NT2/D1 (cell line): ENCODE data around the gene UBAP1.
"Not testable (repeated sequence)": the region's sequence is repeated elsewhere in the genome, so short reads cannot be mapped to it uniquely, and the experiment has no call there.

ENCODE experiments used
- DNase-seq: peaks from one replicate; pipeline ENCODE4 v3.0.0-alpha.2; 2011; ENCODE audit warnings: low read depth, low spot score
- H3K27me3 ChIP-seq: 2 replicates; pipeline ENCODE4 v1.6.0; 2011; ENCODE audit warnings: mild to moderate bottlenecking; ENCODE audit not compliant: insufficient read length, insufficient read depth
- H3K36me3 ChIP-seq: 2 replicates; pipeline ENCODE4 v1.6.1; 2011; ENCODE audit warnings: mild to moderate bottlenecking, low read length, mixed read lengths; ENCODE audit not compliant: insufficient read depth, insufficient read length
- H3K4me1 ChIP-seq: 2 replicates; pipeline ENCODE4 v1.5.1; 2011; ENCODE audit not compliant: insufficient read depth, insufficient read length
- H3K4me3 ChIP-seq: 2 replicates; pipeline ENCODE4 v1.5.1; 2011; ENCODE audit warnings: low read depth; ENCODE audit not compliant: insufficient read length
- H3K9ac ChIP-seq: 2 replicates; pipeline ENCODE4 v1.6.0; 2011; ENCODE audit warnings: low read depth; ENCODE audit not compliant: insufficient read length
- H3K9me3 ChIP-seq: 2 replicates; pipeline ENCODE4 v1.5.1; 2011; ENCODE audit warnings: mild to moderate bottlenecking, low read length; ENCODE audit not compliant: insufficient read depth
- SUZ12 ChIP-seq: IDR thresholded peaks from 2 replicates; pipeline ENCODE4 v1.6.1; 2011; ENCODE audit not compliant: insufficient read length, insufficient read depth; ENCODE audit errors: extremely low read depth
- YY1 ChIP-seq: IDR thresholded peaks from 2 replicates; pipeline ENCODE4 v1.6.1; 2011; ENCODE audit not compliant: insufficient read length, insufficient read depth
- ZNF274 ChIP-seq: IDR thresholded peaks from 2 replicates; pipeline ENCODE4 v1.6.1; 2011; ENCODE audit warnings: mild to moderate bottlenecking, low read depth, low read length

Gene UBAP1

GRCh38 chr9:34185778-34186551, 7.1 kb downstream of the UBAP1 start:
- Histone ChIP-seq H3K4me1 (peaks cover under 1% of the 10 kb centered on the region), H3K27me3 (no peaks in the 10 kb centered on the region), H3K9me3 (no peaks in the 10 kb centered on the region), H3K9ac (no peak overlapping the region), H3K4me3 (no peak overlapping the region), H3K36me3 (peaks cover 16% of the 10 kb centered on the region)
- TF ChIP-seq SUZ12 (no peak), ZNF274 (no peak), YY1 (no peak)
- DNase-seq, result no peak

GRCh38 chr9:34187891-34188240, 9.0 kb downstream of the UBAP1 start:
- no peak for DNase-seq
- peaks cover 14% of the 10 kb centered on the region for H3K36me3 ChIP-seq
- no peak overlapping the region for H3K9ac ChIP-seq
- H3K27me3 ChIP-seq, result no peaks in the 10 kb centered on the region
- no peaks in the 10 kb centered on the region for H3K9me3 ChIP-seq
- H3K4me1 ChIP-seq, result peaks cover 6% of the 10 kb centered on the region
- no peak overlapping the region for H3K4me3 ChIP-seq
- TF ChIP-seq SUZ12 (no peak), ZNF274 (no peak), YY1 (no peak)

DNA sequence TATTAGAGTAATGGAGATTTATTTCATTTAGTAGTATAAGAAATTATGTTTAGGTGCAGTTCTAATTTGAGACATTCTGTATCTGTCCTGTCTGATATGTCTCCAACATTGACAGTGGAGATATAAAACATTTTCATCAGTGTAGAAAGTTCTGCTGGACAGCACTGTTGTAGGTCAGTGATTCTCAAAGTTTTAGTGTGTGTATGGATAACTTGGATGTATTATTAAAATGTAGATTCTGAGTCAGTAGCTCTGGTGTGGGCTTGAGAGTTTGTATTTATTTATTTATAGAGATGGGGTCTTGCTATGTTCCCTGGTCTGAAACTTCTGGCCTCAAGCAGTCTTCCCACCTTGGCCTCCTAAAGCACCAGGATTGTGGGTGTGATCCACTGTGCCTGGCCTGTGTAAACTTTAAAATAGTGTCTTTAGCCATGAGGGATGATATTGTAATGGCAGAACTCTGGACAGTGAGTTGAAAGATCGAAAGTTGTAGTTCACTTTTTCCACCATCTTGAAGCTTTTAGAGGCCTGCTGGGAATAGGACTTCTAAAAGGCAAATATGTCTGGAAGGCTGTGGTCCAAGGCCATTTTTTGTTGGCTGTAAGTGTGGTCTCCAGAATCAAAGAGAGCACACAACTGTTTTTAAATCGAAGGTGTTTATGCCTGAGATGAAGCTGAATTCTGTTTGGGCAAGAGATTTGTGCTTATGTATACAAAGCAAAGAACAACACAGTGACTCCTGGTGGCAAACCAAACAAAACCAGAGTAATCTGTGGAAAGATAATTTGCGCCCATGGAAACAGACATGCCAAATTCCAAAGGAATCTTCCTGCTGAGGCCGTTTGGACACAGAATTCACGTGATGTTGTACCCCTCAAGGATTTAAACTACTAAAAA, 12.4 kb downstream of the UBAP1 start:
- Histone ChIP-seq H3K4me1 (peaks cover 6% of the 10 kb centered on the region), H3K9ac (no peak overlapping the region), H3K9me3 (no peaks in the 10 kb centered on the region), H3K36me3 (peaks cover 3% of the 10 kb centered on the region), H3K27me3 (no peaks in the 10 kb centered on the region), H3K4me3 (no peak overlapping the region)
- no peak for DNase-seq
- no peak for TF ChIP-seq SUZ12
- no peak for TF ChIP-seq ZNF274
- no peak for TF ChIP-seq YY1

DNA sequence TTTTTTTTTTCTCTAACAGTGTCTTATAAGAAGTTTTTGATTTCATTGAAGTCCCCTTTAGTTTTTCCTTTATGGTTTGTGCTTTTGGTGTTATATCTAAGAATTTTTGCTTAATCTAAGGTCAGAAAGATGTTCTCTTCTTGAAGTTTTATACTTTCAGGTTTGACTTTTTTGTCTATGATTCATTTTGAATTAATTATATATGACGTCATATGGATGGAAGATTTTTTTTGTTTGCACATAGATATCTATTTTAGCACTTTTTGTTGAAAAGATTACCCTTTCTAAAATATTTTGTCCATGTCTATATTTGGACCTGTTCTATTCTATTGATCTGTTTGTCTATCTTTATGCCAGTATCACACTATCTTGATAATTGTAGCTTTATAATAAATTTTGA, 16.3 kb downstream of the UBAP1 start:
- Histone ChIP-seq H3K36me3 (peaks cover 3% of the 10 kb centered on the region), H3K4me3 (no peak overlapping the region), H3K9me3 (no peaks in the 10 kb centered on the region), H3K9ac (no peak overlapping the region), H3K4me1 (peaks cover 11% of the 10 kb centered on the region), H3K27me3 (no peaks in the 10 kb centered on the region)
- no peak for DNase-seq
- TF ChIP-seq ZNF274 (no peak), YY1 (no peak), SUZ12 (no peak)

DNA sequence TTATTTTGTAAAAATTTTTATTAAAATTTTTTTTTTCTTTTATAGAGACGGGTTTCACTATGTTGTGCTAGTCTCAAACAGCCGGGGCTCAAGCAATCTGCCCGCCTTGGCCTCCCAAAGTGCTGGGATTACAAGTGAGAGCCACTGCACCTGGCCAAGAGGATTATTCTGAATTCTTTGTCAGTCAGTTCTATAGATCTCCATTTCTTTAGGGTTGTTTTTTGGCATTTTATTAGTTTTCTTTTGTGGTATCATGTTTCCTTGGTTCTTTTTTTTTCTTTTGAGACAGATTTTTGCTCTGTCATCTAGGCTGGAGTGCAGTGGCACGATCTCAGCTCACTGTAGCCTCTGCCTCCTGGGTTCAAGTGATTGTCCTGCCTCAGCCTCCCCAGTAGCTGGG, 18.4 kb downstream of the UBAP1 start:
- not testable (repeated sequence) for H3K4me3 ChIP-seq, H3K4me1 ChIP-seq, H3K27me3 ChIP-seq, H3K9me3 ChIP-seq, DNase-seq, H3K9ac ChIP-seq
- peaks cover 10% of the 10 kb centered on the region for H3K36me3 ChIP-seq

DNA sequence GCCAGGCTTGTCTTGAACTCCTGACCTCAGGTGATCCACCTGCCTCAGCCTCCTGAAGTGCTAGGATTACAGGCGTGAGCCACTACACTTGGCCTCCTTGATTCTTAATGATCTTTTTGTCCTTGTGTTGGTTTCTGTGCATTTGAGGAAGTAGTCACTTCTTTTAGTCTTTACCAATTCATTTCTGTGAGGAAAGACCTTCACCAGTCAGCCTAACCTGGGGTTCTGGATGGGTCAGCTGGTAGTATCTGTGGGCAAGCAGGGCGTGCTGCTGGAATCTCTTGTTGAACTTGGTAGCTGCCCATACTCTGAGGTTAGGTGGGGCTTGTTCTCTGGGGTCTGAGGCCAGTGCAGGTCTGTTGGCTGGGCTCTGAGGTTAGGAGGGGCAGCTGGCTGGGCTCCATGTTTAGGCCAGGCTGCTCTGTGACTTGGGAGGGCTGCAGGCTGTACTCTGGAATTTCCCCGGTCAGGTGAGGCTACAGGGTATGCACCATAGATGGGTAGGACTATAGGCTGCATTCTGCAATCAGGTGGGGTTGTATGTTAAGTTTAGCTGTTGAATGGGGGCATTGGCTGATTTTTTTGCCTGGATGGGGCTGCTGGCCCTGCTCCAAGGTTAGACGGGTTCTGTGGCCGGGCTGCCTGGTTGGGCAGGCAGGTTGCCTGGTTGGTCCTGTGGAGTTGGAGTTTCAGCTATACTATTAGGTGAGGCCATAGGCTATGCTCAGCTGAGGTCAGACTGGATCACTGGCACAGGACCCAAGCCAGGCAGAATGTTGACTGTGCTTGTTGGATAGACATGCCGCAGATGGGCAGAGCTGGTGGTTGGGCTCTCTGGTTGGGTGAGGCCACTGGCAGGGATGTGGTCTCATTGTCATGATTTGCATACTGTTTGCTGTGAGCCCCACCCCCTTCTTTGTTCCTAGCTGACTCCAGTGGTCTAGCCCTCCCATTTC, 19.2 kb downstream of the UBAP1 start:
- H3K36me3 ChIP-seq, result peaks cover 11% of the 10 kb centered on the region
- H3K4me1 ChIP-seq, result peaks cover 6% of the 10 kb centered on the region
- H3K4me3 ChIP-seq, result no peak overlapping the region
- peak; percentile 59 for DNase-seq
- H3K9ac ChIP-seq, result peak overlapping the region; percentile 28
- TF ChIP-seq ZNF274, result no peak
- TF ChIP-seq SUZ12, result no peak
- no peak for TF ChIP-seq YY1
- H3K27me3 ChIP-seq, result no peaks in the 10 kb centered on the region
- H3K9me3 ChIP-seq, result no peaks in the 10 kb centered on the region
